Measurements from ENCODE around the gene CHRNA3. TPM values are rescaled to one million over a fixed set of nuclear protein-coding genes. Genes with fewer than 3 reads are reported as not detected.

The CHRNA3 gene
- total RNA-seq, 4 donors from 2014 or later, result 1.3 TPM; not detected in 2

- H3K9me3 ChIP-seq, result no peaks in the 10 kb centered on the region
- peaks cover 4 to 5% of the 10 kb centered on the region in 2 donors for H3K27me3 ChIP-seq
- intact Hi-C loops (cut with DNase I; ENCODE audit: low total_unique reads), result no loop called here
- TF ChIP-seq CTCF (IDR thresholded peaks at IDR 0.05) (no peak), POLR2A (IDR thresholded peaks at IDR 0.05) (no peak)
- no peak overlapping the region for H3K27ac ChIP-seq
- H3K4me1 ChIP-seq, result no peaks in the 10 kb centered on the region
- H3K4me3 ChIP-seq, result no peak overlapping the region
- no peaks in the 10 kb centered on the region for H3K36me3 ChIP-seq
- no peak for DNase-seq
Observed at GRCh38 chr15:78625606-78626280, 4.9 kb upstream of the CHRNA3 start.

- intact Hi-C loops (cut with DNase I; ENCODE audit: low total_unique reads), result no loop called here
- H3K27me3 ChIP-seq, result peaks cover 5 to 12% of the 10 kb centered on the region in 2 donors
- DNase-seq, result no peak
- no peaks in the 10 kb centered on the region for H3K9me3 ChIP-seq
- H3K4me1 ChIP-seq, result no peaks in the 10 kb centered on the region
- no peak overlapping the region for H3K4me3 ChIP-seq
- no peak overlapping the region for H3K27ac ChIP-seq
- no peak for TF ChIP-seq CTCF (IDR thresholded peaks at IDR 0.05)
- TF ChIP-seq POLR2A (IDR thresholded peaks at IDR 0.05), result no peak
- H3K36me3 ChIP-seq, result no peaks in the 10 kb centered on the region
Observed at GRCh38 chr15:78624651-78625590, 4.1 kb upstream of the CHRNA3 start.

DNA sequence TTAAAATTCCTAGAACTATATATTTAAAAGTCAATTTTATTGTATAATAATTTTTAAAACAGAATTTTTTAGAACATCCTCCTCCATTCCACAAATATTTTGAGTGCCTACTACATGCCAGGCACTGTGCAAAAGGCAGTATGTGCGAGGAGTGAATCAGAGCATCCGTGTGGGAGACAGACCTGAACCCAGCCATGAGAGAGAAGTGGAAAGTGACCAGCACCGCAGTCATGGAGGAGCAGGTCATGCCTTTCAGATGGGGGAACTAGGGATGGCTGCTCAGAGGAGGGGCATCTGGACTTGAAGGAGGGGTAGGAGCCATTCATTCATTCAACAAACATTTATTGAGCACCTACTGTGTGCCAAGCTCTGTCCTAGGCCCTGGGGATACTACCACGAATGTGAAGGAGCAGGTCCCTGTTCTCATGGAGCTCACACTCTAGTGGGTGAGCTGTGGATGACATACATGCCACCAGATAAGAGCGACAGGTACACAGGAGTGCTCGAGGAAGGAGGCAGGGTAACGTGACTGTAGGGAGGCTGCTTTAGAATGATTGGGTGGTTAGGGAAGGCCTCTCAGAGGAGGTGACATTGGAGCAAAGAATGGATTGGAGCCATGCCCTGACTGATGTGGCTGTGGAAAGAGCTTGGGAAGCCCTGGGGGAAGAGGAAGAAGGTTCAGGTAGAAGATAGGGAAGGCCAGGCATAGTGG lies 3.1 kb upstream of the CHRNA3 start:
- intact Hi-C loops (cut with DNase I; ENCODE audit: low total_unique reads), result no loop called here

GRCh38 chr15:78621810-78622402 lies 1.1 kb upstream of the CHRNA3 start:
- intact Hi-C loops (cut with DNase I; ENCODE audit: low total_unique reads), result no loop called here
- TF ChIP-seq POLR2A (IDR thresholded peaks at IDR 0.05) (no peak), CTCF (IDR thresholded peaks at IDR 0.05) (no peak)
- Histone ChIP-seq H3K4me1 (peaks cover 0 to 4% of the 10 kb centered on the region in 2 donors), H3K27ac (no peak overlapping the region), H3K27me3 (peaks cover 5 to 15% of the 10 kb centered on the region in 2 donors), H3K9me3 (no peaks in the 10 kb centered on the region), H3K4me3 (no peak overlapping the region), H3K36me3 (no peaks in the 10 kb centered on the region)
- DNase-seq, result no peak

More for the DNA sequence above, 3.1 kb upstream of the CHRNA3 start:
- Histone ChIP-seq H3K27ac (no peak overlapping the region), H3K27me3 (peaks cover 5 to 15% of the 10 kb centered on the region in 2 donors), H3K4me3 (no peak overlapping the region), H3K36me3 (no peaks in the 10 kb centered on the region), H3K9me3 (no peaks in the 10 kb centered on the region), H3K4me1 (peaks cover 0 to under 1% of the 10 kb centered on the region in 2 donors)
- TF ChIP-seq CTCF (IDR thresholded peaks at IDR 0.05) (no peak), POLR2A (IDR thresholded peaks at IDR 0.05) (no peak)
- no peak for DNase-seq
